IPS-NIHi11 (cell line): ENCODE data around the gene ADARB2.
A peak's percentile ranks its signal among the peaks of the same experiment; 100 is the strongest.

Source experiments
- DNase-seq: peaks from one replicate; pipeline ENCODE4 v3.0.0; 2012; ENCODE audit warnings: mixed read lengths, low spot score

The ADARB2 gene

GRCh38 chr10:1187151-1187854, 550.0 kb downstream of the ADARB2 start:
- DNase-seq = no peak

- no peak for DNase-seq
Measured at GRCh38 chr10:1186683-1186990, 550.7 kb downstream of the ADARB2 start.

GRCh38 chr10:1185911-1186682, 551.2 kb downstream of the ADARB2 start:
- no peak for DNase-seq

- DNase-seq = peak; percentile 38
Measured at GRCh38 chr10:1184541-1185430, 552.5 kb downstream of the ADARB2 start.

GRCh38 chr10:1183701-1184100, 553.6 kb downstream of the ADARB2 start:
- no peak for DNase-seq

- no peak for DNase-seq
Measured at GRCh38 chr10:1183033-1183396, 554.3 kb downstream of the ADARB2 start.

- DNase-seq = no peak
Measured at GRCh38 chr10:1182280-1183032, 554.9 kb downstream of the ADARB2 start.

- peak; percentile 60 for DNase-seq
Measured at GRCh38 chr10:1180836-1181235, 556.5 kb downstream of the ADARB2 start.

- DNase-seq = no peak
Measured at GRCh38 chr10:1180071-1180730, 557.1 kb downstream of the ADARB2 start.

GRCh38 chr10:1179346-1180070, 557.8 kb downstream of the ADARB2 start:
- DNase-seq = no peak

- no peak for DNase-seq
Measured at GRCh38 chr10:1178506-1178905, 558.8 kb downstream of the ADARB2 start.

- no peak for DNase-seq
Measured at GRCh38 chr10:1177936-1178335, 559.4 kb downstream of the ADARB2 start.

- no peak for DNase-seq
Measured at GRCh38 chr10:1175956-1176565, 561.3 kb downstream of the ADARB2 start.

GRCh38 chr10:1174022-1174421, 563.3 kb downstream of the ADARB2 start:
- DNase-seq = no peak

GRCh38 chr10:1173091-1173490, 564.2 kb downstream of the ADARB2 start:
- no peak for DNase-seq

- DNase-seq = no peak
Measured at GRCh38 chr10:1172256-1172984, 564.9 kb downstream of the ADARB2 start.

- no peak for DNase-seq
Measured at GRCh38 chr10:1171586-1171985, 565.7 kb downstream of the ADARB2 start.

- no peak for DNase-seq
Measured at GRCh38 chr10:1171182-1171581, 566.1 kb downstream of the ADARB2 start.

- no peak for DNase-seq
Measured at GRCh38 chr10:1170867-1171180, 566.5 kb downstream of the ADARB2 start.
